Heart right ventricle (tissue), 16 donors: Measurements from ENCODE around the gene CES2. TPM values are rescaled to one million over a fixed set of nuclear protein-coding genes. Genes with fewer than 3 reads are reported as not detected.
"Not testable (repeated sequence)": the region's sequence is repeated elsewhere in the genome, so short reads cannot be mapped to it uniquely, and the experiment has no call there.

Experiments used
- ATAC-seq, 8 donors: fragments of 200-7000 bp; cut with Tn5 transposase; one replicate each; pipeline ENCODE4 v1.9.1; 2020; ENCODE audit warnings: mild to moderate bottlenecking in 8 of 8, moderate library complexity in 8 of 8, moderate number of reproducible peaks in 1 of 8
- DNase-seq, 2 donors: peaks; one replicate each; pipeline ENCODE4 v3.0.0-alpha.2; 2020
- H3K27ac ChIP-seq, 10 donors: fragments of 200-600 bp; sonication (generic) in 2 of 10; one replicate each; pipeline versions ENCODE4 v1.5.0 to v1.8.0; 2020 to 2022; ENCODE audit warnings: mild to moderate bottlenecking in 3 of 10
- H3K27me3 ChIP-seq, 7 donors: fragments of 200-600 bp; one replicate each; pipeline ENCODE4 v1.8.0; 2021 to 2022; ENCODE audit warnings: mild to moderate bottlenecking in 2 of 7
- H3K36me3 ChIP-seq, 9 donors: fragments of 200-600 bp; sonication (generic) in 1 of 9; one replicate each; pipeline versions ENCODE4 v1.5.0 to v1.8.0; 2020 to 2022; ENCODE audit warnings: mild to moderate bottlenecking in 2 of 9
- H3K4me1 ChIP-seq, 9 donors: fragments of 200-600 bp; sonication (generic) in 1 of 9; one replicate each; pipeline versions ENCODE4 v1.5.0 to v1.8.0; 2020 to 2022; ENCODE audit warnings: mild to moderate bottlenecking in 4 of 9
- H3K4me3 ChIP-seq, 10 donors: fragments of 200-600 bp; sonication (generic) in 2 of 10; one replicate each; pipeline versions ENCODE4 v1.5.0 to v1.8.0; 2020 to 2022; ENCODE audit warnings: mild to moderate bottlenecking in 7 of 10, moderate library complexity in 2 of 10
- H3K9me3 ChIP-seq, 11 donors: fragments of 200-600 bp in 10 of 11; sonication (generic) in 2 of 11; one replicate each; pipeline versions ENCODE4 v1.5.0 to v1.8.0; 2013 to 2022; ENCODE audit warnings: mild to moderate bottlenecking in 2 of 11, control low read depth in 1 of 11, moderate library complexity in 1 of 11
- CTCF ChIP-seq, 9 donors: fragments of 200-600 bp; sonication (generic) in 2 of 9; IDR thresholded peaks; one replicate each; pipeline versions ENCODE4 v1.5.0 to v1.8.0; 2021 to 2022; ENCODE audit warnings: antibody characterized with exemption in 9 of 9, mild to moderate bottlenecking in 5 of 9, moderate library complexity in 1 of 9
- WGBS, 2 donors: extraction: QIAGEN DNeasy Blood & Tissue Kit; methylation state at CpG; one replicate each; pipeline ENCODE4 v1.1.7; 2013; ENCODE audit warnings: inconsistent platforms in 1 of 2; 5-methylcytosine and 5-hydroxymethylcytosine counted together
- intact Hi-C, 10 donors: fragments of 100-400 bp; cut with DNase I; formaldehyde crosslinking; loops; one replicate each; pipeline versions ENCODE4 v1.11.1 to v1.14.2; 2022
- polyA plus RNA-seq, 2 donors: library from polyadenylated mRNA; stranded (reverse); fragments of 200-250 nt; gene quantifications; one replicate each; pipeline ENCODE4 v1.2.3, GENCODE V29; 2013
- total RNA-seq, 10 donors: library from RNA; stranded (reverse); fragmentation: NEBNext Ultra II Directional in 3 of 10; extraction: Animal tissue kit (Norgen Biotek cat#: 25700) in 3 of 10; gene quantifications; one replicate each; pipeline versions ENCODE4 v1.2.1 to v1.2.4, GENCODE V29; 2021 to 2023
- donor health status: Arrhythmogenic right ventricular cardiomyopathy.
- donor health status: ischemic (EF 13 %, LVEDD 7.1; RV severe dilation, severe dysfunction).
- donor health status: healthy with polysubstance abuse.
- donor health status: DM: no; HTN: yes; CAD: no.
- donor health status: DM: no; HTN: no; CAD: no.
- donor health status: ischemic (EF 25% LVEDD 6.9; RV normal size, moderate dysfunction).
- donor health status: ischemic (EF 25% LVEDD 5.7; RV mildly dilated, moderate dysfunction).
- donor health status: healthy.
- donor health status: DM: yes; HTN: yes; CAD: no.
- donor health status: Ischemic cardiomyopathy.
- donor health status: ischemic (EF 35%, LVEDD 5.7; RV mildly dilated, moderate dysfunction).
- donor health status: nonischemic (EF 11% LVEDD 7.7; RV severe dilation, severe dysfunction).
- donor health status: DM: yes; HTN: yes; CAD: no.
- donor health status: PGD.
- donor health status: ischemic (EF 29% LVEDD 5.4; RV normal size, mild dysfunction).
- donor health status: nonischemic (EF 23%, LVEDD 6.1; RV moderate dilation, normal function).

The CES2 gene
- total and polyA plus RNA-seq, 12 donors = 25.1 to 194 (median 81.5) TPM

GRCh38 chr16:66954097-66954659 lies 18.9 kb downstream of the CES2 start:
- peak in 7 of 8 donors; percentile 55 to 82 (median 76) for ATAC-seq
- intact Hi-C loops = loop anchor here in 3 of 10 donors (2.0 to 10.0 kb wide), 3 partner anchors 59 to 231 kb away; partner anchors contain the start of gene MATCAP1 (in 1 of the 3)
- peak; percentile 63 to 83 (median 79) for TF ChIP-seq CTCF (IDR thresholded peaks at IDR 0.05)
- H3K27me3 ChIP-seq = peaks cover 0 to 46% (median 10%) of the 10 kb centered on the region in 7 donors
- H3K9me3 ChIP-seq = peaks cover 0 to 6% (median 0%) of the 10 kb centered on the region in 11 donors
- 20 to 26% methylated on average over 8 of the region's 8 CpGs for WGBS, 2 donors
- H3K36me3 ChIP-seq = no peaks in the 10 kb centered on the region
- peak; percentile 64 to 70 for DNase-seq
- no peak overlapping the region for H3K4me3 ChIP-seq
- peaks cover 0 to 4% (median 2%) of the 10 kb centered on the region in 9 donors for H3K4me1 ChIP-seq
- no peak overlapping the region for H3K27ac ChIP-seq

- not testable (repeated sequence) for H3K4me1 ChIP-seq, H3K4me3 ChIP-seq, DNase-seq, H3K36me3 ChIP-seq, H3K27ac ChIP-seq, H3K9me3 ChIP-seq, ATAC-seq
- intact Hi-C loops = loop anchor here in 3 of 10 donors (2.0 to 10.0 kb wide), 3 partner anchors 61 to 229 kb away; partner anchors contain the start of gene MATCAP1 (in 1 of the 3)
- 70% methylated on average over 17 of the region's 17 CpGs for WGBS, 2 donors
- peaks cover 0 to 33% (median 5%) of the 10 kb centered on the region in 7 donors for H3K27me3 ChIP-seq
These were observed 20.2 kb downstream of the CES2 start for GRCh38 chr16:66955363-66956153.

GRCh38 chr16:66956154-66956457 lies 20.8 kb downstream of the CES2 start:
- H3K4me3 ChIP-seq, H3K27ac ChIP-seq, ATAC-seq, DNase-seq, H3K9me3 ChIP-seq, H3K36me3 ChIP-seq: not testable (repeated sequence)
- intact Hi-C loops = loop anchor here in 2 of 10 donors (10.0 kb wide), 2 partner anchors 61 to 229 kb away; partner anchors contain the start of gene MATCAP1 (in 1 of the 2)
- 69 to 73% methylated on average over 1 of the region's 1 CpG for WGBS, 2 donors
- Histone ChIP-seq H3K4me1 (peaks cover 0 to 11% (median 0%) of the 10 kb centered on the region in 9 donors), H3K27me3 (peaks cover 0 to 28% (median 5%) of the 10 kb centered on the region in 7 donors)

- Histone ChIP-seq H3K27me3 (no peaks in the 10 kb centered on the region), H3K4me1 (peaks cover 0 to 12% (median 0%) of the 10 kb centered on the region in 9 donors), H3K27ac (no peak overlapping the region), H3K36me3 (no peaks in the 10 kb centered on the region), H3K9me3 (no peaks in the 10 kb centered on the region), H3K4me3 (no peak overlapping the region)
- TF ChIP-seq CTCF (IDR thresholded peaks at IDR 0.05) = no peak
- WGBS, 2 donors = 80 to 82% methylated on average over 7 of the region's 7 CpGs
- no peak for ATAC-seq
- no peak for DNase-seq
- intact Hi-C loops = loop anchor here in 2 of 10 donors (10.0 kb wide), 2 partner anchors 64 to 226 kb away; partner anchors contain the start of gene MATCAP1 (in 1 of the 2)
These were observed 23.8 kb downstream of the CES2 start for GRCh38 chr16:66958857-66959703.
